ENCODE measurements around the gene ZNF436. TPM values are rescaled to one million over a fixed set of nuclear protein-coding genes. Genes with fewer than 3 reads are reported as not detected.

Gene ZNF436
- total RNA-seq, 4 donors from 2014 or later, result 11.2 to 13.3 (median 12.0) TPM

GRCh38 chr1:23354245-23354644 lies 15.4 kb downstream of the ZNF436 start:
- no peak for TF ChIP-seq POLR2A (IDR thresholded peaks at IDR 0.05)
- TF ChIP-seq CTCF (IDR thresholded peaks at IDR 0.05), result no peak
- DNase-seq, result no peak
- Histone ChIP-seq H3K9me3 (no peaks in the 10 kb centered on the region), H3K36me3 (peaks cover 0 to under 1% (median 0%) of the 10 kb centered on the region in 3 donors), H3K27me3 (no peaks in the 10 kb centered on the region), H3K27ac (no peak overlapping the region), H3K4me1 (no peaks in the 10 kb centered on the region), H3K4me3 (no peak overlapping the region)

GRCh38 chr1:23352096-23352695 lies 17.4 kb downstream of the ZNF436 start:
- Histone ChIP-seq H3K36me3 (no peaks in the 10 kb centered on the region), H3K27ac (no peak overlapping the region), H3K4me3 (no peak overlapping the region), H3K27me3 (no peaks in the 10 kb centered on the region), H3K9me3 (no peaks in the 10 kb centered on the region), H3K4me1 (no peaks in the 10 kb centered on the region)
- TF ChIP-seq POLR2A (IDR thresholded peaks at IDR 0.05) (no peak), CTCF (IDR thresholded peaks at IDR 0.05) (no peak)
- DNase-seq, result no peak

GRCh38 chr1:23345920-23346319 lies 23.7 kb downstream of the ZNF436 start:
- Histone ChIP-seq H3K4me3 (no peak overlapping the region), H3K36me3 (no peaks in the 10 kb centered on the region), H3K27me3 (no peaks in the 10 kb centered on the region), H3K9me3 (no peaks in the 10 kb centered on the region), H3K4me1 (peaks cover 0 to 16% (median 1%) of the 10 kb centered on the region in 4 donors), H3K27ac (no peak overlapping the region)
- TF ChIP-seq CTCF (IDR thresholded peaks at IDR 0.05), result no peak
- TF ChIP-seq POLR2A (IDR thresholded peaks at IDR 0.05), result no peak
- no peak for DNase-seq

- TF ChIP-seq POLR2A (IDR thresholded peaks at IDR 0.05) (no peak), CTCF (IDR thresholded peaks at IDR 0.05) (no peak)
- H3K27ac ChIP-seq, result peak overlapping the region; percentile 97 to 100 (median 98)
- no peak for DNase-seq
- no peaks in the 10 kb centered on the region for H3K36me3 ChIP-seq
- H3K4me3 ChIP-seq, result peak overlapping the region; percentile 78 to 99 (median 84)
- H3K9me3 ChIP-seq, result no peaks in the 10 kb centered on the region
- H3K27me3 ChIP-seq, result no peaks in the 10 kb centered on the region
- H3K4me1 ChIP-seq, result peaks cover 0 to 24% (median 4%) of the 10 kb centered on the region in 4 donors
These were observed 24.6 kb downstream of the ZNF436 start for GRCh38 chr1:23344987-23345472.

GRCh38 chr1:23344111-23344986 lies 25.3 kb downstream of the ZNF436 start, which contains the start of gene HNRNPR:
TSS of gene HNRNPR (minus strand) at chr1:23344284. CDS start at chr1:23341008, 3,276 bp downstream.
- H3K9me3 ChIP-seq, result no peaks in the 10 kb centered on the region
- TF ChIP-seq CTCF (IDR thresholded peaks at IDR 0.05), result peak in 3 of 6 experiments; percentile 21 to 34 (median 28)
- peak; percentile 71 to 79 for TF ChIP-seq POLR2A (IDR thresholded peaks at IDR 0.05)
- H3K4me1 ChIP-seq, result peaks cover 0 to 30% (median 4%) of the 10 kb centered on the region in 4 donors
- H3K4me3 ChIP-seq, result peak within 1 kb of the TSS; percentile 78 to 99 (median 84)
- H3K27ac ChIP-seq, result peak within 1 kb of the TSS; percentile 97 to 100 (median 98)
- peak; percentile 98 to 100 (median 99) for DNase-seq
- no peaks in the 10 kb centered on the region for H3K27me3 ChIP-seq
- H3K36me3 ChIP-seq, result no peaks in the 10 kb centered on the region

All from Peyer's patch (tissue), 4 donors.